Neural cell (in vitro differentiated cells): Measurements from ENCODE around the gene BTBD9. TPM values are rescaled to one million over a fixed set of nuclear protein-coding genes. Genes with fewer than 3 reads are reported as not detected.

Source experiments
- H2AFZ ChIP-seq: fragments of 200-600, 300-800 bp; sonication (generic), shearing (Covaris generic); 2 replicates; pipeline ENCODE4 v1.6.0; 2014; ENCODE audit warnings: low read depth, mild to moderate bottlenecking, antibody characterized with exemption, low read length, moderate library complexity
- H3F3A ChIP-seq: fragments of 200-600 bp; shearing (Covaris generic); 2 replicates; pipeline ENCODE4 v1.6.1; 2016; ENCODE audit warnings: mild to moderate bottlenecking, moderate library complexity, mixed read lengths, antibody characterized with exemption, low read length; ENCODE audit not compliant: insufficient read depth, poor library complexity, severe bottlenecking
- H3K27ac ChIP-seq: fragments of 200-600, 300-800 bp; sonication (generic), shearing (Covaris generic); 2 replicates; pipeline ENCODE4 v1.5.1; 2014; ENCODE audit warnings: mild to moderate bottlenecking, low read length, moderate library complexity
- H3K27me3 ChIP-seq: fragments of 300-800, 200-600 bp; sonication (generic), shearing (Covaris generic); 2 replicates; pipeline ENCODE4 v1.6.0; 2014; ENCODE audit warnings: mild to moderate bottlenecking, low read depth, low read length, moderate library complexity; ENCODE audit not compliant: insufficient read depth
- H3K36me3 ChIP-seq: fragments of 300-800, 200-600 bp; sonication (generic), shearing (Covaris generic); 2 replicates; pipeline ENCODE4 v1.5.1; 2014; ENCODE audit warnings: mild to moderate bottlenecking, antibody characterized with exemption, low read length, moderate library complexity; ENCODE audit not compliant: insufficient read depth
- H3K4me2 ChIP-seq: fragments of 300-800, 200-600 bp; sonication (generic), shearing (Covaris generic); 2 replicates; pipeline ENCODE4 v1.6.0; 2014; ENCODE audit warnings: mild to moderate bottlenecking, low read length
- H3K4me3 ChIP-seq: fragments of 300-800, 200-600 bp; sonication (generic), shearing (Covaris generic); 2 replicates; pipeline ENCODE4 v1.5.1; 2014; ENCODE audit warnings: mild to moderate bottlenecking, low read length, moderate library complexity
- H3K79me2 ChIP-seq: fragments of 200-600 bp; shearing (Covaris generic); replicated peaks from 2 replicates; pipeline ENCODE4 v1.6.0; 2014; ENCODE audit warnings: mild to moderate bottlenecking, low read length, moderate library complexity; ENCODE audit not compliant: insufficient read depth
- H3K9ac ChIP-seq: fragments of 300-800, 200-600 bp; sonication (generic), shearing (Covaris generic); 2 replicates; pipeline ENCODE4 v1.6.1; 2016; ENCODE audit warnings: mild to moderate bottlenecking, low read length, mixed read lengths
- H3K9me2 ChIP-seq: fragments of 200-600 bp; shearing (Covaris generic); 2 replicates; pipeline ENCODE4 v1.6.1; 2016; ENCODE audit warnings: mild to moderate bottlenecking, low read length, mixed read lengths; ENCODE audit not compliant: insufficient read depth
- H3K9me3 ChIP-seq: fragments of 200-600, 300-800 bp; sonication (generic), shearing (Covaris generic); 2 replicates; pipeline ENCODE4 v1.6.1; 2016; ENCODE audit warnings: mild to moderate bottlenecking, mixed run types, low read length, moderate library complexity, mixed read lengths
- H4K20me1 ChIP-seq: fragments of 200-600 bp; shearing (Covaris generic); 2 replicates; pipeline ENCODE4 v1.6.1; 2016; ENCODE audit warnings: mild to moderate bottlenecking, mixed run types; ENCODE audit not compliant: insufficient read depth
- EP300 ChIP-seq: fragments of 450-650 bp; conservative IDR thresholded peaks from 2 replicates; pipeline ENCODE4 v1.6.1; 2014; ENCODE audit warnings: antibody characterized with exemption, mild to moderate bottlenecking, moderate library complexity; ENCODE audit not compliant: poor library complexity, severe bottlenecking
- EZH2 ChIP-seq: fragments of 200-600, 300-800 bp; shearing (Covaris generic), sonication (generic); IDR thresholded peaks from 2 replicates; pipeline ENCODE4 v1.6.1; 2014; ENCODE audit warnings: antibody characterized with exemption, low read length, borderline replicate concordance, mild to moderate bottlenecking; ENCODE audit not compliant: insufficient read depth, poor library complexity, severe bottlenecking
- MXI1 ChIP-seq: fragments of 450-650 bp; conservative IDR thresholded peaks from 2 replicates; pipeline ENCODE4 v1.6.1; 2014; ENCODE audit warnings: antibody characterized with exemption, mild to moderate bottlenecking; ENCODE audit not compliant: poor library complexity, severe bottlenecking
- POLR2AphosphoS5 ChIP-seq: IDR thresholded peaks from 2 replicates; pipeline ENCODE4 v1.6.1; 2012
- RAD21 ChIP-seq: fragments of 450-650 bp; conservative IDR thresholded peaks from 2 replicates; pipeline ENCODE4 v1.6.1; 2014; ENCODE audit warnings: antibody characterized with exemption, mild to moderate bottlenecking, moderate library complexity
- SMC3 ChIP-seq: fragments of 450-650 bp; conservative IDR thresholded peaks from 2 replicates; pipeline ENCODE4 v1.6.1; 2014; ENCODE audit warnings: antibody characterized with exemption, mild to moderate bottlenecking, moderate library complexity; ENCODE audit not compliant: poor library complexity
- TAF1 ChIP-seq: IDR thresholded peaks from 2 replicates; pipeline ENCODE4 v1.6.1; 2012; ENCODE audit warnings: low read depth
- polyA plus RNA-seq: library from polyadenylated mRNA; depleted of rRNA; stranded (reverse); fragments of >200 nt; gene quantifications from 2 replicates; pipeline ENCODE4 v1.2.3, GENCODE V29; 2014
- TF ChIP-seq, protein P1 (sequence below): IDR thresholded peaks from 2 replicates; pipeline ENCODE4 v1.6.1; 2012; ENCODE audit warnings: borderline replicate concordance
- TF ChIP-seq, protein P2 (sequence below): fragments of 450-650 bp; IDR thresholded peaks from 2 replicates; pipeline ENCODE4 v1.5.1; 2014; ENCODE audit warnings: antibody characterized with exemption, mild to moderate bottlenecking, moderate library complexity; ENCODE audit not compliant: poor library complexity, severe bottlenecking

The BTBD9 gene
- polyA plus RNA-seq, 1 donor from 2014 or later, result 6.2 TPM

DNA sequence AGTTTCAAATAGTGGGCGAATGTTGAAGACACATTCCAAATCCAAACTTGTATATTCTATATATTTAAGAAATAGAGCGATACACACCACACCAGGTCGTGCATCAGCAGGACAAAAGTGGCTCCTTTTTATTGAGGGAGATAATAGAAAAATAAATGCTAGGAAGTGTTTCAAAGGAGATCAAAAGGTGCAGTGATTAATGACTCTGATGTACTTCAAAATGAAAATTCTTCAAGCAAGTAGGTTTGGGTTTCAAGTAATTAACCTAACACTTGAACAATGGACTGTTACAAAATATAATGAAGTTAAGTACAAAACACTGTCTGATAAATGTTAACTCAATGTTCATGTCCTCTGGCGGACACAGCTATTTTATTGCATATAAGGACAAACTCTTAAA, 185.9 kb downstream of the BTBD9 start:
- H3K4me2 ChIP-seq, result no peak overlapping the region
- H3K9me2 ChIP-seq, result no peaks in the 10 kb centered on the region
- H3K9me3 ChIP-seq, result peaks cover 5% of the 10 kb centered on the region
- H3K9ac ChIP-seq, result no peak overlapping the region
- no peaks in the 10 kb centered on the region for H3K27me3 ChIP-seq
- H3K4me3 ChIP-seq, result no peak overlapping the region
- H3K36me3 ChIP-seq, result no peaks in the 10 kb centered on the region
- H3K79me2 ChIP-seq, result no peaks in the 10 kb centered on the region
- H4K20me1 ChIP-seq, result no peaks in the 10 kb centered on the region
- no peak overlapping the region for H2AFZ ChIP-seq
- H3K27ac ChIP-seq, result no peak overlapping the region
- TF ChIP-seq SMC3, result no peak
- no peaks in the 10 kb centered on the region for H3F3A ChIP-seq

DNA sequence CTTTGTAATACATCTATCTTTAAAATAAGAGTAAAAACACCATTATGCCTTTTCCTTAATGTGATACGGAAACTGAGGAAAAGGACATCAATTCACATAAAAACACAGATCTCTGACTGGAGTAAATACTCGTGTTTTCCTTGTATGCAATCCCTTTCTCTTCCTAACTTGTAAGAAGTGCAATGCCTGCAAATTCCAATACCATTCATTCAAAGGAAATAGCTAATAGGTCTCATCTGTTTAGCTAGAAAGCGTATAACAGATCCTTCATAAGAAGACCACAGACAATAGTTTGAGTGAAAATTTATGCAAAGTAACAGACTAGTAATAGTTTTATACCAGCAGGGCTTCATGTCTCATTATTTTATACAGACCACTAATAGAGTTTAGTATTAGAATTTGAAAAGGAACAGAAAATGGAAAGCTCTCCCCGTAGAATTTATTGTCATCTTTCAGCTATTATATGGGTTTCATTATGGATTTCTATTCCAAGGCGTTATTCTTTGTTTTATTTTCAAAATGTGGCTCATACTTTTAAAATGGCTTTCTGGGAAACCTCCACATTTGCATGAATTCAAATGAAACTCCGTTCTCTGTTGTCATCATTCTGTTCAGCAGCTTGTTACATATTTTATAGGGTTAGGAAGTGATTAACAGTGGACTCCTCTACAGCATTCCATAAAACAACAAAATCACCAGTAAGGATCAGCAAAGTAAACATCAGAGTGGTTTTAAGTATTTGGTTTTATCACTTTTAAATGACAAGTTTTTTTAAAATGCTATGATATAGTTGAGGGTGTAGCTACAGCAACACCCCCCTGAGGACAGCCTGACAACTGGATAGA, 186.7 kb downstream of the BTBD9 start:
- H3K9me3 ChIP-seq, result peaks cover 5% of the 10 kb centered on the region
- TF ChIP-seq, protein P1, sequence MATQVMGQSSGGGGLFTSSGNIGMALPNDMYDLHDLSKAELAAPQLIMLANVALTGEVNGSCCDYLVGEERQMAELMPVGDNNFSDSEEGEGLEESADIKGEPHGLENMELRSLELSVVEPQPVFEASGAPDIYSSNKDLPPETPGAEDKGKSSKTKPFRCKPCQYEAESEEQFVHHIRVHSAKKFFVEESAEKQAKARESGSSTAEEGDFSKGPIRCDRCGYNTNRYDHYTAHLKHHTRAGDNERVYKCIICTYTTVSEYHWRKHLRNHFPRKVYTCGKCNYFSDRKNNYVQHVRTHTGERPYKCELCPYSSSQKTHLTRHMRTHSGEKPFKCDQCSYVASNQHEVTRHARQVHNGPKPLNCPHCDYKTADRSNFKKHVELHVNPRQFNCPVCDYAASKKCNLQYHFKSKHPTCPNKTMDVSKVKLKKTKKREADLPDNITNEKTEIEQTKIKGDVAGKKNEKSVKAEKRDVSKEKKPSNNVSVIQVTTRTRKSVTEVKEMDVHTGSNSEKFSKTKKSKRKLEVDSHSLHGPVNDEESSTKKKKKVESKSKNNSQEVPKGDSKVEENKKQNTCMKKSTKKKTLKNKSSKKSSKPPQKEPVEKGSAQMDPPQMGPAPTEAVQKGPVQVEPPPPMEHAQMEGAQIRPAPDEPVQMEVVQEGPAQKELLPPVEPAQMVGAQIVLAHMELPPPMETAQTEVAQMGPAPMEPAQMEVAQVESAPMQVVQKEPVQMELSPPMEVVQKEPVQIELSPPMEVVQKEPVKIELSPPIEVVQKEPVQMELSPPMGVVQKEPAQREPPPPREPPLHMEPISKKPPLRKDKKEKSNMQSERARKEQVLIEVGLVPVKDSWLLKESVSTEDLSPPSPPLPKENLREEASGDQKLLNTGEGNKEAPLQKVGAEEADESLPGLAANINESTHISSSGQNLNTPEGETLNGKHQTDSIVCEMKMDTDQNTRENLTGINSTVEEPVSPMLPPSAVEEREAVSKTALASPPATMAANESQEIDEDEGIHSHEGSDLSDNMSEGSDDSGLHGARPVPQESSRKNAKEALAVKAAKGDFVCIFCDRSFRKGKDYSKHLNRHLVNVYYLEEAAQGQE, result no peak
- TF ChIP-seq RAD21 (no peak), TAF1 (no peak), SMC3 (no peak), EP300 (no peak), POLR2AphosphoS5 (no peak), MXI1 (no peak), EZH2 (no peak)
- TF ChIP-seq, protein P2, sequence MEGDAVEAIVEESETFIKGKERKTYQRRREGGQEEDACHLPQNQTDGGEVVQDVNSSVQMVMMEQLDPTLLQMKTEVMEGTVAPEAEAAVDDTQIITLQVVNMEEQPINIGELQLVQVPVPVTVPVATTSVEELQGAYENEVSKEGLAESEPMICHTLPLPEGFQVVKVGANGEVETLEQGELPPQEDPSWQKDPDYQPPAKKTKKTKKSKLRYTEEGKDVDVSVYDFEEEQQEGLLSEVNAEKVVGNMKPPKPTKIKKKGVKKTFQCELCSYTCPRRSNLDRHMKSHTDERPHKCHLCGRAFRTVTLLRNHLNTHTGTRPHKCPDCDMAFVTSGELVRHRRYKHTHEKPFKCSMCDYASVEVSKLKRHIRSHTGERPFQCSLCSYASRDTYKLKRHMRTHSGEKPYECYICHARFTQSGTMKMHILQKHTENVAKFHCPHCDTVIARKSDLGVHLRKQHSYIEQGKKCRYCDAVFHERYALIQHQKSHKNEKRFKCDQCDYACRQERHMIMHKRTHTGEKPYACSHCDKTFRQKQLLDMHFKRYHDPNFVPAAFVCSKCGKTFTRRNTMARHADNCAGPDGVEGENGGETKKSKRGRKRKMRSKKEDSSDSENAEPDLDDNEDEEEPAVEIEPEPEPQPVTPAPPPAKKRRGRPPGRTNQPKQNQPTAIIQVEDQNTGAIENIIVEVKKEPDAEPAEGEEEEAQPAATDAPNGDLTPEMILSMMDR, result no peak

More for the DNA sequence above, 186.7 kb downstream of the BTBD9 start:
- no peaks in the 10 kb centered on the region for H3K79me2 ChIP-seq
- no peak overlapping the region for H2AFZ ChIP-seq
- H3K27me3 ChIP-seq, result no peaks in the 10 kb centered on the region
- H3K4me3 ChIP-seq, result no peak overlapping the region
- H3K27ac ChIP-seq, result no peak overlapping the region
- no peaks in the 10 kb centered on the region for H3K36me3 ChIP-seq
- H3K4me2 ChIP-seq, result no peak overlapping the region
- no peaks in the 10 kb centered on the region for H4K20me1 ChIP-seq
- H3K9ac ChIP-seq, result no peak overlapping the region
- H3K9me2 ChIP-seq, result no peaks in the 10 kb centered on the region
- H3F3A ChIP-seq, result no peaks in the 10 kb centered on the region
